ENCODE data around the gene PPP1R3F. TPM values are rescaled to one million over a fixed set of nuclear protein-coding genes. Genes with fewer than 3 reads are reported as not detected.

PPP1R3F gene
- polyA plus RNA-seq, 3 donors = 0.47 to 1.6 (median 1.6) TPM

GRCh38 chrX:49268702-49269009 lies 937 bp upstream of the PPP1R3F start:
- H3K4me3 ChIP-seq (replicated peaks in 1 of 3; ENCODE audit: low read depth in 2 of 3, low read length in 3 of 3) = peak overlapping the region; percentile 47 to 79 (median 70)
- H3K9ac ChIP-seq (ENCODE audit: insufficient read depth, low read length, poor library complexity, severe bottlenecking) = peak overlapping the region; percentile 54
- H3K27me3 ChIP-seq (ENCODE audit: control insufficient read depth in 2 of 2, insufficient read depth in 2 of 2, low read length in 2 of 2) = no peaks in the 10 kb centered on the region
- no peak for DNase-seq
- peak overlapping the region; percentile 76 to 100 (median 94) for H3K27ac Mint-ChIP-seq
- H4K20me1 ChIP-seq (ENCODE audit: insufficient read depth, low read length) = no peaks in the 10 kb centered on the region
- H3K27me3 Mint-ChIP-seq (ENCODE audit: low read depth in 3 of 3) = peaks cover 1 to 8% (median 5%) of the 10 kb centered on the region in 3 donors
- TF ChIP-seq CTCF (IDR thresholded peaks at IDR 0.05) = no peak
- no peaks in the 10 kb centered on the region for H3K9me3 ChIP-seq (replicated peaks in 1 of 2; ENCODE audit: control insufficient read depth in 1 of 2, insufficient read depth in 1 of 2, low read length in 2 of 2)
- peaks cover 29 to 35% of the 10 kb centered on the region in 2 donors for H3K4me1 ChIP-seq (ENCODE audit: control insufficient read depth in 1 of 2, insufficient read depth in 2 of 2, low read length in 2 of 2)
- H2AFZ ChIP-seq (ENCODE audit: insufficient read depth, low read depth, low read length, poor library complexity, severe bottlenecking) = peak overlapping the region; percentile 83
- no peaks in the 10 kb centered on the region for H3K36me3 Mint-ChIP-seq
- peaks cover 0 to 11% (median 2%) of the 10 kb centered on the region in 7 donors for H3K9me3 Mint-ChIP-seq
- peak overlapping the region; percentile 70 for H3K4me2 ChIP-seq (replicated peaks; ENCODE audit: extremely low read depth, low read length, poor library complexity, severe bottlenecking)
- no CpG with 5 or more reads among the region's 4 CpGs for WGBS (ENCODE audit: insufficient coverage)
- peak overlapping the region; percentile 85 to 95 for H3K4me3 Mint-ChIP-seq
- H3K36me3 ChIP-seq (replicated peaks in 1 of 2; ENCODE audit: control insufficient read depth in 1 of 2, insufficient read depth in 2 of 2, low read length in 2 of 2) = no peaks in the 10 kb centered on the region
- peak overlapping the region; percentile 92 to 97 for H3K27ac ChIP-seq (ENCODE audit: low read depth in 1 of 2, low read length in 2 of 2)
- intact Hi-C loops (cut with micrococcal nuclease) = no loop called here
- H3K79me2 ChIP-seq (ENCODE audit: insufficient read depth, low read length) = peaks cover 32% of the 10 kb centered on the region
- peaks cover 29% of the 10 kb centered on the region for H3K4me1 Mint-ChIP-seq

GRCh38 chrX:49269010-49269766 lies 405 bp upstream of the PPP1R3F start:
- Mint-ChIP-seq H3K27me3 (ENCODE audit: low read depth in 3 of 3) (peaks cover 0 to 8% (median 0%) of the 10 kb centered on the region in 3 donors), H3K4me3 (peak overlapping the region; percentile 85 to 99), H3K4me1 (peaks cover 29% of the 10 kb centered on the region), H3K9me3 (peaks cover 0 to 11% (median 2%) of the 10 kb centered on the region in 7 donors), H3K36me3 (no peaks in the 10 kb centered on the region), H3K27ac (peak overlapping the region; percentile 99 to 100 (median 100))
- Histone ChIP-seq H4K20me1 (ENCODE audit: insufficient read depth, low read length) (no peaks in the 10 kb centered on the region), H3K4me1 (ENCODE audit: control insufficient read depth in 1 of 2, insufficient read depth in 2 of 2, low read length in 2 of 2) (peaks cover 29 to 35% of the 10 kb centered on the region in 2 donors), H3K36me3 (replicated peaks in 1 of 2; ENCODE audit: control insufficient read depth in 1 of 2, insufficient read depth in 2 of 2, low read length in 2 of 2) (no peaks in the 10 kb centered on the region), H3K27me3 (ENCODE audit: control insufficient read depth in 2 of 2, insufficient read depth in 2 of 2, low read length in 2 of 2) (no peaks in the 10 kb centered on the region), H3K9ac (ENCODE audit: insufficient read depth, low read length, poor library complexity, severe bottlenecking) (peak overlapping the region; percentile 84), H3K9me3 (replicated peaks in 1 of 2; ENCODE audit: control insufficient read depth in 1 of 2, insufficient read depth in 1 of 2, low read length in 2 of 2) (no peaks in the 10 kb centered on the region), H3K4me3 (replicated peaks in 1 of 3; ENCODE audit: low read depth in 2 of 3, low read length in 3 of 3) (peak overlapping the region; percentile 47 to 79 (median 70)), H3K79me2 (ENCODE audit: insufficient read depth, low read length) (peaks cover 36% of the 10 kb centered on the region), H3K4me2 (replicated peaks; ENCODE audit: extremely low read depth, low read length, poor library complexity, severe bottlenecking) (peak overlapping the region; percentile 70), H3K27ac (ENCODE audit: low read depth in 1 of 2, low read length in 2 of 2) (peak overlapping the region; percentile 92 to 97), H2AFZ (ENCODE audit: insufficient read depth, low read depth, low read length, poor library complexity, severe bottlenecking) (peak overlapping the region; percentile 83)
- TF ChIP-seq CTCF (IDR thresholded peaks at IDR 0.05) = no peak
- peak; percentile 94 to 97 (median 96) for DNase-seq
- intact Hi-C loops (cut with micrococcal nuclease) = no loop called here
- 0% methylated on average over 37 of the region's 45 CpGs for WGBS (ENCODE audit: insufficient coverage)

Data from CD14-positive monocyte (primary cell).